Measurements from ENCODE around the gene CDH1. TPM values are rescaled to one million over a fixed set of nuclear protein-coding genes. Genes with fewer than 3 reads are reported as not detected.
"Not testable (repeated sequence)": the region's sequence is repeated elsewhere in the genome, so short reads cannot be mapped to it uniquely, and the experiment has no call there.

CDH1 gene
- total RNA-seq, 2 donors from 2014 or later: 0.38 to 0.59 TPM

DNA sequence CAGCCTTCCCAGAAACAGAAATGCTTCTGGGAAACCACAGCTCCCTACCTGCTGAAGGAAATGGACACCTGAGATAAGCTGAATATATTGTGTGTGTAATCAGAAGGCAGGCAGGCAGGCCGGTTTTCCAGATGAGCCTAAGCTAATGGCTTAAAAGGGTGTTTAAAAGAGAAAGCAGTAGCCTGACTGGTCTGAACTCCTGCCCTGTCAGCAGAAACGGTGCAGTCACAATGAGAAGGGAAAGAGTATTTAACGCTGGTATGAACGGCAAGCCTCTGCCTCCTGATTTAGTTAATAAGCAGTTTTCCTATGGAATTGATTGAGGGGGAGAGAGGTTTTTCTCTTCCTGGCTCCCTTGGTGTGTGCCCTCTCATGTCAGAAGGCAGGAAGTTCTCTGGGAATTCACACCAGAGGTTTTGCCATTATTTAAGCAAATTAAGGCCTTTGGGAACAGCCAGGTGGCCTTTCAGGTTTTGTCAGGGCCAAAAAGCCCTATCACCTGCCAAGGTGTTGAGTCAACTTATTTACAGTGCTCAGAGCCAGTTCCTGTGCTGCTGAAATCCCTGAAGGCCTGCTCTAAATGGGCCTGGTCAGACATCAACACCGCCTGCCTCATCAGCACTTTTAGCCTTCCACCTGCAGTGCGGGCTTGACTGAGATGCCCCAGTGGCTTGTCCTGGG, 41.6 kb downstream of the CDH1 start:
- Mint-ChIP-seq H3K9me3 (no peaks in the 10 kb centered on the region), H3K27me3 (peaks cover 28 to 41% of the 10 kb centered on the region in 2 donors), H3K4me1 (ENCODE audit: low read depth in 2 of 2) (peaks cover 9 to 12% of the 10 kb centered on the region in 2 donors), H3K4me3 (no peak overlapping the region), H3K36me3 (no peaks in the 10 kb centered on the region), H3K27ac (no peak overlapping the region)
- no peak for DNase-seq (ENCODE audit: low spot score)
- ATAC-seq: no peak

DNA sequence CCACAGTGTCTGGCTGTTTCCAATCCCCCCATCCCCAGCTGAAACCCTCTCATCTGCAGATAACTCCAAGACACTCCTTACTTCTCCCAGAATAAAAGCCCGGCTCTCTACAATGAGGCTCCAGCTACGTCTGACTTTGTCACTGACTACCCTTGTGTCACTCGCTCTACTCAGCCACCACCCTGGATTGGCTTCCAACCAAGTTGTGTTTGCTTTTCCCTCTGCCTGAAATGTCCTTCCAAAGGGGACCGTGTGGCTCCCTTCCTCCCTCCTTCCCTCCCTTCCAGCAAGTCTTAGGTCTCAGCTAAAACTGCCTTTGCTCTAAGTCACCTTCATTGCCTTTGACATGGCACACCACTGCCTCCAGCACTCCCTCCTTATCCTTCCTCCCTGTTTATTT, 42.8 kb downstream of the CDH1 start:
- H3K27me3 Mint-ChIP-seq: peaks cover 38 to 50% of the 10 kb centered on the region in 2 donors
- H3K9me3 Mint-ChIP-seq: no peaks in the 10 kb centered on the region
- ATAC-seq (no peak), DNase-seq (ENCODE audit: low spot score) (no peak)
- H3K27ac Mint-ChIP-seq: no peak overlapping the region
- peaks cover 9 to 12% of the 10 kb centered on the region in 2 donors for H3K4me1 Mint-ChIP-seq (ENCODE audit: low read depth in 2 of 2)
- no peak overlapping the region for H3K4me3 Mint-ChIP-seq
- no peaks in the 10 kb centered on the region for H3K36me3 Mint-ChIP-seq

DNA sequence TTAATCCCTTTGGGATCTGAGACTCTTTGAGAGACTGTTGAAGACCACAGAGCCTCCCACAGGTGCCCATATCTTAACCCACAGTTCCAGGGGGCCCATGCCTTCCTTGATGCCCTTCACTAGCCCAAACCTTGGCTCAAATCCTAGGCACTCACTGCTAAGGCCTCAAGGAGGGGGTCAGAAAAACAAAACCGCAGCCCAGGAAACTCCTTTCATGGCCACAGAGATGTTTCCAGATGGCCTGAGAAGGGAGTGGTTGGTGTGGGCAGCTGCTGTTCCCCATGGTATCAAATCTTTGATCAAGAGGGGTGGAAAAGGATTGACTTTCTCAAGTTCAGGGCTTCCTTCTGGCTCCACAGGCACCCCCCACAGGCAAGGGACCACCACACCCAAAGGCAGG, 44.7 kb downstream of the CDH1 start:
- H3K36me3 Mint-ChIP-seq: no peaks in the 10 kb centered on the region
- no peak overlapping the region for H3K4me3 Mint-ChIP-seq
- ATAC-seq: no peak
- peaks cover 36 to 45% of the 10 kb centered on the region in 2 donors for H3K27me3 Mint-ChIP-seq
- no peak overlapping the region for H3K27ac Mint-ChIP-seq
- no peaks in the 10 kb centered on the region for H3K9me3 Mint-ChIP-seq
- no peak for DNase-seq (ENCODE audit: low spot score)
- peaks cover 6 to 9% of the 10 kb centered on the region in 2 donors for H3K4me1 Mint-ChIP-seq (ENCODE audit: low read depth in 2 of 2)

DNA sequence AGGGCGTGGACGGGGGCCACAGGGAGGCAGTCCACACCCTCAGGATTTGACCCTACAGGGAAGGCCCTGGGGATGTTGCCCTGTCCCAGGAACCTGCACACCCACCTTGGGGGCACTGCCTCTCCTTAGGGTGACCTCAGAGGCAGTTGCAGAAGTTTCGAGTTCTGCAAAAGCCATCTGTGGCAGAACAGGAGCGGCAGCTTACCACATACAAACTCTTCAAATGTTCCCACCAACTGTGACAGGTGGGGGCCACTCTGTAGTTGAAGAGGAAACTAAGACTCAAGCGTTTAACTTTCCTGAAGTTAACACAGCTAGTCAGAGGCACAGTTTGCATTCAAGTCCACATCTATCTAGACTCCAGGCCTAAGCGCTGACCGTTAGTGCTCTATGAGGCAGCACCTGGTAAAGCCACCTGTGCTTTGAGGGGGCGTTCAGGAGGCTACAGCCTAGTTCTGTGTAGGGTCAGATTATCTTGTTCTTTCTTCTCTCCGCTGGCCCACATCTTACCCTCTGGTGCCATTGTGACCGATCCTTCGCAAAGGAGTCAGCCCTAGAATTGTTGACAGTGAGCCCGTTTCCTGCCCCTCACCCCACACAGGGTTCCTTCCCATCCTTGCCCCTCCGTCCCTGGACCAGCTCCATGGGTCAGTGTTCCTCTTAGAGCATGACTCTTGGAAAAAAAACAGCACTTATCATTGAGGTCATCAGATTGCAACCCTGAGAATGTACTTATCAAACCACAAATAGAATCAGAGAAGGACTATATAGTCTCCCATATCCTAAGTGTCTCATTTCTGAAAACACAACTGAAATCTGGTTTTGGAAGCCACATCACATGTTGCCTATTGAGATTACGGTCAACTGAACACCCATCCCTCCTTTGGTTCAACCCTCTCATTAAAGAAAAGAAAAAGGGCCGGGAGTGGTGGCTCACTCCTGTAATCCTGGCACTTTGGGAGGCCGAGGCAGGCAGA, 45.4 kb downstream of the CDH1 start:
- Mint-ChIP-seq H3K27ac (no peak overlapping the region), H3K27me3 (peaks cover 33 to 41% of the 10 kb centered on the region in 2 donors), H3K9me3 (no peaks in the 10 kb centered on the region), H3K4me1 (ENCODE audit: low read depth in 2 of 2) (peaks cover 3 to 5% of the 10 kb centered on the region in 2 donors), H3K4me3 (no peak overlapping the region), H3K36me3 (no peaks in the 10 kb centered on the region)
- DNase-seq (ENCODE audit: low spot score): no peak
- no peak for ATAC-seq

DNA sequence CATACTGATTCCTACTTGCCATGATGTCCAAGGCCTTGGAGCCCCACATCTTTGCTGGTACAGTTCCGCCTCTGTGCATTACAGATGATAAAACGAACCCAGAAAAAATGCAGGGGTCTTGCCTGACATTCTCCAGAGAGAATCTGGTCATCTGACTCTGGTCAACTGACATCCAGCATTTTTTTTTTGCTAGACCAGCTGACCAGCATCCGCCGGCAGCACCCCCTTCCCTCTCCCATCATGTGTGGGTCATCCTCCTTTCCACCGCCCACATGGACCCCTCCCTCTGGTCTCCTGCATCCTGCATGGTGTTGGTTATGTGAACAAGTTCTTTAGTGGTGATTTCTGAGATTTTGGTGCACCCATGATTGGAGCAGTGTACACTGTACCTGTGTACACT, 47.1 kb downstream of the CDH1 start:
- Mint-ChIP-seq H3K4me1 (ENCODE audit: low read depth in 2 of 2) (peaks cover 3 to 5% of the 10 kb centered on the region in 2 donors), H3K36me3 (no peaks in the 10 kb centered on the region), H3K27ac (no peak overlapping the region), H3K27me3 (peaks cover 28 to 41% of the 10 kb centered on the region in 2 donors), H3K4me3 (no peak overlapping the region), H3K9me3 (no peaks in the 10 kb centered on the region)
- ATAC-seq: no peak
- DNase-seq (ENCODE audit: low spot score): no peak

DNA sequence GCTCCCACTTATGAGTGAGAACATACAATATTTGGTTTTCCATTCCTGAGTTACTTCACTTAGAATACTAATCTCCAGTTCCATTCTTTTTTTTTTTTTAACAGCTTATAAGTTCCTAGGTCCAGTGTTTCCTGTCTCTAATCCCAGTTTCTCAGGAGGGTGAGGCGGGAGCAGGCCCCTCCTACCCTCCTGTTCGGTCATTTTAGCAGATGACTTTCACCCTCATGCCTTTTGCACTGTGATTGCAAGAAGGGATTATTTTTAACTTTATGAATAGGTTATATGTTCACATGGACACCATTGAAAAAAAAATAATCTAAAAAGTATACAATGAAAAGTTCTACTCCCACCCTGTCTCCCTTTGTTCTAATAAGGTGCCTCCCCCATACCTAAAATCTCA, 47.6 kb downstream of the CDH1 start:
- Mint-ChIP-seq H3K36me3 (no peaks in the 10 kb centered on the region), H3K4me1 (ENCODE audit: low read depth in 2 of 2) (peaks cover 3 to 5% of the 10 kb centered on the region in 2 donors), H3K4me3 (no peak overlapping the region), H3K9me3 (no peaks in the 10 kb centered on the region), H3K27ac (no peak overlapping the region), H3K27me3 (peaks cover 25 to 39% of the 10 kb centered on the region in 2 donors)
- DNase-seq (ENCODE audit: low spot score) (no peak), ATAC-seq (no peak)

DNA sequence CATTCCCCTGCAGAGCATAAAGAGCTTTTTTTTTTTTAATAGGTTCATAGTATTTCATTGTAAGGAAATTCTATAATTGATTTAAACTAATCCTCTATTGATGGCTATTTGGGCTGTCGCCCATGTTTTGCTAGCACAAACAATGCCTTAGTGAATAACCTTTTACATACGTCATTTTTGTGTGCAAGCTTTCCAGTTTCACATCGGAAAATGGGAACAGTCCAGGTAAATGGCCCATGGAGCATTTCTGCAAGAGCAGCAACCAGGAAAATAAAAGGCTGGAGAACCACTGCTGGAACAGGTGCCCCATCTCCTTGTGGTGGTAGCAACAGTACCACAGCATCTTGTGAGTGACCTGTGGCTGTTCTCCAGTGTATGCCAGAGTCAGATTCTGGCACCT, 48.6 kb downstream of the CDH1 start:
- H3K36me3 Mint-ChIP-seq: no peaks in the 10 kb centered on the region
- no peak for DNase-seq (ENCODE audit: low spot score)
- H3K4me3 Mint-ChIP-seq: no peak overlapping the region
- no peak overlapping the region for H3K27ac Mint-ChIP-seq
- peaks cover 3 to 5% of the 10 kb centered on the region in 2 donors for H3K4me1 Mint-ChIP-seq (ENCODE audit: low read depth in 2 of 2)
- no peak for ATAC-seq
- H3K9me3 Mint-ChIP-seq: no peaks in the 10 kb centered on the region
- H3K27me3 Mint-ChIP-seq: peaks cover 18 to 29% of the 10 kb centered on the region in 2 donors

DNA sequence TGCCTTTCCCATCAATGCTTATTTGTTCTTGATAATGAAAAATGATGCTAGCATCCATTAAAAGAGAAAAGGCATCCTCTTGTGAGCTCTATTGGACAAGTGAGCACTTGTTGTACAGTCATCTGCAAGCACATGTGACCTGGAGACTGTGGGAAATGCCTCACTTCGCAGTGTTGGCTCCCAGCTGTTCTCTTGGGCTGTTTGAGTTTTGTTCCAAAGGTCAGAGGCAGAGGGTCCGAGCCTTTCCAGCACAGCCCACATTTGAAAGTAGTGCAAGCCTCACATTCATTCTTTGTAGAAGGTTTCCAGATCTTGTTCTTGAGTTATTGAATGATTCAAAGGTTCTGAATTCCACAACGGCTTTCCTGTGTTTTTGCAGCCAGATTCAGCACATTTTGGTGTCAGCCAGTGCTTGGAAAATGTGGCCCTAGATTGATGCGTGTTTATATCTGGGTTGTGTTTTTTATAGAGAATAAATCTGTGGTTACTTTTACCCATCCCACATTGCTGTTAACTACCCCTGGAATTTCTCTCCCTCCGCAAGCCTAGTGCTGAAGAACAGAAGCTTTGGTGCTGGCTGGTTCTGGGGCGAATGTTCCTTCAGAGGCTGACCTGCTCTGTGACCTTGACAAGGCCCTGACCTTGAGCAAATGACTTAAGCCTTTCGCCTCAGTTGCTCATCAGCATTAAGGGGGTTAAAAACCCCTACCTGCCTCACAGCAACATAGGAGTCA, 49.8 kb downstream of the CDH1 start:
- Mint-ChIP-seq H3K4me1 (ENCODE audit: low read depth in 2 of 2) (peaks cover 3 to 5% of the 10 kb centered on the region in 2 donors), H3K9me3 (no peaks in the 10 kb centered on the region), H3K4me3 (no peak overlapping the region), H3K36me3 (no peaks in the 10 kb centered on the region), H3K27ac (no peak overlapping the region), H3K27me3 (peaks cover 17 to 26% of the 10 kb centered on the region in 2 donors)
- ATAC-seq: no peak
- DNase-seq (ENCODE audit: low spot score): no peak

DNA sequence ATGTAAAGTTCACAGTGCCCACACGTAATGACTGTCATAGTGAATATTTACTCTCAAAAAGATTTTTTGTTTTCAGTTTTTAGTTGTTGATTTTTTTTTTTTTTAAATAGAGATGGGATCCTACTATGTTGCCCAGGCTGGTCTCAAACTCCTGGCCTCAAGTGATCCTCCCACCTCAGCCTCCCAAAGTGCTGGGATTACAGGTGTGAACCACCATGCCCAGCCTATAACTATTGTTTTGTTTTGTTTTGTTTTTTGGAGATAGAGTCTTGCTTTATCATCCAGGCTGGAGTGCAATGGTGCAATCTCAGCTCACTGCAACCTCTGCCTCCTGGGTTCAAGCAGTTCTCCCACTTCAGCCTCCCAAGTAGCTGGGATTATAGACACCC, 50.3 kb downstream of the CDH1 start:
- not testable (repeated sequence) for H3K36me3 Mint-ChIP-seq; H3K27ac Mint-ChIP-seq; H3K4me3 Mint-ChIP-seq; H3K9me3 Mint-ChIP-seq; H3K4me1 Mint-ChIP-seq (ENCODE audit: low read depth in 2 of 2); DNase-seq (ENCODE audit: low spot score); ATAC-seq
- peaks cover 17 to 25% of the 10 kb centered on the region in 2 donors for H3K27me3 Mint-ChIP-seq

DNA sequence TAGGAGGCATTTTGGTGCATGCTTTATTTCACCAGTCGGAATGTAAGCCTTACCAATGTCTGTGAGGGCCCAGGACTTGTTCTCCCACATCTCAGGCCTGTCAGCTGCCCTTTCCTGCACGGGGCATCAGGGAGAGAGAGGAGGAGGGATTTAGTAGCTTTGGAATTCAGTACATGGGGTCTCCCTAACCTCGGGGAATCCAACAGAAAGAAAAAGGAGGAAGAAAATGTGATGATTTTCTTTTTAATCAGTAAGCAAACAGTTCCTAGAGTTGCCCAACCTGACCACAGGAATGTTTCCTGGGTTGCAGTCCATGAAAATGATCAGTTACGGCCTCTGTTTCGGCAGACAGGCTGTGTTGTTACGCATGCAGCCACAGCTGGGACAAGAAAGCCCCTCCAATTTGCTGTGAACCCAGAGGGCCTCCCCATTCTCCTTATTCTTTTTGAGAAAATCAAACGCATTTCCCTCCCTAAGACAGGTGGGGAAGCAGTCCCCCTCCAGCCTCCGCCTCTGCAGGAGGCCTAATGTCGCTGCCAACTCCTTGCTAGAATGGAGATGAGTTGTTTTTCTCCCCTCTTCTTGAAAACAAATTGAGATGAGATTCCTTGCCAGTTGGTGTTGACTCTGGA, 53.2 kb downstream of the CDH1 start:
- H3K36me3 Mint-ChIP-seq: no peaks in the 10 kb centered on the region
- DNase-seq (ENCODE audit: low spot score) (no peak), ATAC-seq (no peak)
- no peaks in the 10 kb centered on the region for H3K9me3 Mint-ChIP-seq
- no peak overlapping the region for H3K27ac Mint-ChIP-seq
- no peak overlapping the region for H3K4me3 Mint-ChIP-seq
- peaks cover 6 to 7% of the 10 kb centered on the region in 2 donors for H3K27me3 Mint-ChIP-seq
- no peaks in the 10 kb centered on the region for H3K4me1 Mint-ChIP-seq (ENCODE audit: low read depth in 2 of 2)

DNA sequence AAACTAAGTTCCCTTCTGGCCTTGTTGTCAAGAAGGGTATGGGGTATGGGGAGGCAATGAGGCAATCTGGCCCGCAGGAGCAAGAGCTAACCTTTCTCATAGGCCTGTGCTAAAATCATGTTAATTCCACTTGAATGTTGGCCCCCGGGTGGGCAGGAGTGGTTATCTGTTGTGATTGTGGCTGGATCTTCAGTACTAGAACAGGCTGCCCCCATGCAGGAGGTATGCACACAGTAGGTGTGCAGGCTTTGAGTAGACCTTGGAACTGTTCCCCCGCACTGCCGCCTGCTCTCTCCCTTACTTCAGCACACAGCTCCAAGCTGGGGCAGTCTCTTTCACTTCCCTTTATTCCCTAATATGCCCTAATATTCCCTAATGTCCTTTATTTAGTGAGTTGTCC, 53.9 kb downstream of the CDH1 start:
- Mint-ChIP-seq H3K9me3 (no peaks in the 10 kb centered on the region), H3K27ac (no peak overlapping the region), H3K36me3 (no peaks in the 10 kb centered on the region), H3K4me3 (no peak overlapping the region), H3K27me3 (peaks cover 0 to 6% of the 10 kb centered on the region in 2 donors), H3K4me1 (ENCODE audit: low read depth in 2 of 2) (no peaks in the 10 kb centered on the region)
- no peak for DNase-seq (ENCODE audit: low spot score)
- ATAC-seq: no peak

DNA sequence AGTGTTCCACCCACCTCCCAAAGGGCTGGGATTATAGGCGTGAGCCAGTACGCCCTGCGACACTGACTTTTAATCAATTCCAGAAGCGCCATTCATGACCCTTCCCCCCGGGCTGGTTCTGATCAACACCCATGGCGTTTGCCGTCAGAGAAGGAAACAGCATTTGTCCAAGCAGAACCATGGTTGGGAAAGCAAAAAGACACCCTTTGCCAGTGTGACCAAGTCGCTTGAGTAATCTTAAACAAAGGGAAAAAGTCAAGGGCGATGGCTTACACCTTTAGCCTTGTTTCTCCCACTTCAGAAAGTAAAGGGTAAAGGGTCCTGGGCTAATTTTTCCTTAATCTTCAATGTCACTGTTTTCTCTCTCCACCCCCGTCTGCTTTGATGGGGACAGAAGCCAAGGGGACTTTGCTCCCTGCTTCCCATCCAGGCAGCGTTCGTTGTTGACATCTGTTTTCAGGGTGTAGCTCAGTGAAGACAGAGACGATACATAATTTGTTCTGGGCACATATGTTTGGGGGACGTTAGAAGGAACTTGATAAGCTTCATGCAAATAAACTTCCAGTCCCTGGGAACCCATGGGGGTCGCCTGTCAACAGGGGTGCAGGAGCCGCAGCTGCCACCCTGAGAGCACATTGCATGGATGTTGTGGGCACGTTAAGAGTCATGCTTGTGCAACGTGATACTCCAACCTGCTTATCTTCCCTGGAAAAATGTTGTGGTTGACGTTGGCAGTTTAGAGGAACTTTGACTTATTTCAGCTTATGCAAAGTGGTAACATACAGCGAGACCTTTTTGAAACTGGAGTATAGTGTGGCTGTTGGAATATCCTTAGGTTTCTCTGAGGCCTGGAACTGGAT, 55.6 kb downstream of the CDH1 start:
- peaks cover 0 to 3% of the 10 kb centered on the region in 2 donors for H3K27me3 Mint-ChIP-seq
- DNase-seq (ENCODE audit: low spot score) (no peak), ATAC-seq (no peak)

More for the DNA sequence above, 55.6 kb downstream of the CDH1 start:
- Mint-ChIP-seq H3K4me3 (no peak overlapping the region), H3K4me1 (ENCODE audit: low read depth in 2 of 2) (no peaks in the 10 kb centered on the region), H3K27ac (no peak overlapping the region), H3K36me3 (no peaks in the 10 kb centered on the region), H3K9me3 (no peaks in the 10 kb centered on the region)
